ENCODE measurements around the gene TSHZ2.

GRCh38 chr20:53071833-53072232 is 99.7 kb downstream of the TSHZ2 start:
- TF ChIP-seq YY1 (IDR thresholded peaks at IDR 0.05; ENCODE audit: low read depth), result no peak
- TF ChIP-seq MAX (IDR thresholded peaks at IDR 0.05), result no peak
- TF ChIP-seq EGR1 (IDR thresholded peaks at IDR 0.05), result no peak
- TF ChIP-seq RAD21 (IDR thresholded peaks at IDR 0.05; ENCODE audit: low read depth), result no peak

Data from Ishikawa (cell line).